DOHH2 (cell line): ENCODE measurements around the gene ADORA1.

Experiments
- CTCF ChIP-seq: fragments of 200-600 bp; sonication (generic); IDR thresholded peaks from one replicate; pipeline ENCODE4 v1.5.1; 2014; ENCODE audit warnings: antibody characterized with exemption, mild to moderate bottlenecking, low read depth, low read length; ENCODE audit not compliant: poor library complexity, severe bottlenecking
- EZH2phosphoT487 ChIP-seq: fragments of 200-600 bp; sonication (generic); IDR thresholded peaks from 2 replicates; pipeline ENCODE4 v1.6.1; 2017; ENCODE audit warnings: borderline replicate concordance, mild to moderate bottlenecking, antibody characterized with exemption, low read length, moderate library complexity, mixed read lengths

- TF ChIP-seq CTCF = no peak
- no peak for TF ChIP-seq EZH2phosphoT487
Observed at GRCh38 chr1:203174324-203174985, 46.9 kb downstream of the ADORA1 start.
